AG04450 (cell line): Measurements from ENCODE around the gene CEP350. TPM values are rescaled to one million over a fixed set of nuclear protein-coding genes. Genes with fewer than 3 reads are reported as not detected.

Source experiments
- CTCF ChIA-PET: fragments of 300-600, 350-600 bp; formaldehyde crosslinking; extraction: SDS; loops from one replicate; lab custom pipeline; 2022; ENCODE audit warnings: antibody characterized with exemption, inconsistent platforms; lab: Charles Lee
- POLR2A ChIA-PET: fragments of 350-600 bp; formaldehyde crosslinking; extraction: SDS; loops from one replicate; lab custom pipeline; 2021; ENCODE audit warnings: antibody characterized with exemption, inconsistent platforms; lab: Yijun Ruan, JAX
- DNase-seq: peaks from one replicate; pipeline ENCODE4 v3.0.0-alpha.2; 2011; ENCODE audit warnings: low read depth, low spot score
- H3K27ac ChIP-seq: one replicate; pipeline ENCODE4 v1.5.1; 2012; ENCODE audit warnings: low read depth, low read length, control low read depth
- H3K27me3 ChIP-seq: one replicate; pipeline ENCODE4 v1.6.0; 2012; ENCODE audit warnings: low read length; ENCODE audit not compliant: control insufficient read depth, insufficient read depth
- H3K4me3 ChIP-seq: 2 replicates; pipeline ENCODE4 v1.5.1; 2011; ENCODE audit warnings: mild to moderate bottlenecking, low read depth, low read length, control low read depth
- H3K9me3 ChIP-seq: 2 replicates; pipeline ENCODE4 v1.5.1; 2012; ENCODE audit warnings: low read length; ENCODE audit not compliant: control insufficient read depth, insufficient read depth
- CTCF ChIP-seq: IDR thresholded peaks from 2 replicates; pipeline ENCODE4 v1.5.1; 2011; ENCODE audit warnings: low read depth, low read length, control low read depth, inconsistent platforms
- polyA plus RNA-seq: library from polyadenylated mRNA; depleted of rRNA; stranded (reverse); fragments of >200 nt; gene quantifications from 2 replicates; pipeline ENCODE4 v1.2.3, GENCODE V29; 2011

Gene CEP350
- polyA plus RNA-seq, 1 experiment = 18.2 TPM

- Histone ChIP-seq H3K9me3 (no peaks in the 10 kb centered on the region), H3K27me3 (no peaks in the 10 kb centered on the region), H3K4me3 (no peak overlapping the region), H3K27ac (no peak overlapping the region)
- TF ChIP-seq CTCF = no peak
- DNase-seq = no peak
- ChIA-PET POLR2A (no interaction called here), CTCF (no interaction called here)
Measured at GRCh38 chr1:180066150-180066549, 111.5 kb downstream of the CEP350 start.

- no peak overlapping the region for H3K4me3 ChIP-seq
- no peak for TF ChIP-seq CTCF
- H3K27ac ChIP-seq = no peak overlapping the region
- no peaks in the 10 kb centered on the region for H3K9me3 ChIP-seq
- CTCF ChIA-PET = no interaction called here
- POLR2A ChIA-PET = interaction anchor here (0.9 kb wide), 1 partner anchor 98 kb away, joined by 3 read pairs; no protein-coding TSS in a partner anchor
- no peaks in the 10 kb centered on the region for H3K27me3 ChIP-seq
- no peak for DNase-seq
Measured at GRCh38 chr1:180070286-180070685, 115.7 kb downstream of the CEP350 start.

- POLR2A ChIA-PET = interaction anchor here (0.6 kb wide), 1 partner anchor 12 kb away, joined by 3 read pairs; no protein-coding TSS in a partner anchor
- CTCF ChIA-PET = no interaction called here
- no peak for DNase-seq
Measured at GRCh38 chr1:180071759-180072158, 117.1 kb downstream of the CEP350 start.

GRCh38 chr1:180080439-180080838 is 125.8 kb downstream of the CEP350 start:
- ChIA-PET CTCF (no interaction called here), POLR2A (no interaction called here)
- Histone ChIP-seq H3K9me3 (no peaks in the 10 kb centered on the region), H3K27ac (no peak overlapping the region), H3K27me3 (no peaks in the 10 kb centered on the region), H3K4me3 (no peak overlapping the region)
- TF ChIP-seq CTCF = no peak
- DNase-seq = no peak

More at GRCh38 chr1:180071759-180072158, 117.1 kb downstream of the CEP350 start:
- Histone ChIP-seq H3K4me3 (no peak overlapping the region), H3K27ac (no peak overlapping the region), H3K9me3 (no peaks in the 10 kb centered on the region), H3K27me3 (no peaks in the 10 kb centered on the region)
- no peak for TF ChIP-seq CTCF

GRCh38 chr1:180081474-180081873 is 126.9 kb downstream of the CEP350 start:
- Histone ChIP-seq H3K9me3 (no peaks in the 10 kb centered on the region), H3K4me3 (no peak overlapping the region), H3K27me3 (no peaks in the 10 kb centered on the region), H3K27ac (no peak overlapping the region)
- no peak for DNase-seq
- ChIA-PET POLR2A (no interaction called here), CTCF (no interaction called here)
- TF ChIP-seq CTCF = no peak
